Keratinocyte (primary cell): ENCODE measurements around the gene ASNSD1. TPM values are rescaled to one million over a fixed set of nuclear protein-coding genes. Genes with fewer than 3 reads are reported as not detected.

Experiments used
- DNase-seq: peaks from one replicate; pipeline ENCODE4 v3.0.0-alpha.2; 2011; ENCODE audit warnings: low read depth, missing footprints, low spot score
- FAIRE-seq: peaks from 2 replicates; lab custom pipeline; 2011; peaks lifted over from hg19 to GRCh38; lab: Jason Lieb, UNC
- H2AFZ ChIP-seq: 2 replicates; pipeline ENCODE4 v1.6.0; 2012; ENCODE audit warnings: low read length, control low read depth, inconsistent platforms; ENCODE audit not compliant: control insufficient read depth
- H3K27ac ChIP-seq: 2 replicates; pipeline ENCODE4 v1.5.1; 2011; ENCODE audit warnings: low read length; ENCODE audit not compliant: control insufficient read depth, insufficient read depth
- H3K27me3 ChIP-seq: 3 replicates; pipeline ENCODE4 v1.6.0; 2011; ENCODE audit warnings: low read length; ENCODE audit not compliant: control insufficient read depth, insufficient read depth; ENCODE audit errors: extremely low read depth
- H3K36me3 ChIP-seq, 2 experiments: 2 replicates in 1 of 2; 3 replicates in 1 of 2; pipeline ENCODE4 v1.5.1; 2011; ENCODE audit warnings: low read length in 2 of 2, mild to moderate bottlenecking in 1 of 2; ENCODE audit not compliant: control insufficient read depth in 2 of 2, insufficient read depth in 2 of 2; ENCODE audit errors: extremely low read depth in 1 of 2
- H3K4me1 ChIP-seq: 3 replicates; pipeline ENCODE4 v1.5.1; 2011; ENCODE audit warnings: low read length; ENCODE audit not compliant: control insufficient read depth, insufficient read depth; ENCODE audit errors: extremely low read depth
- H3K4me2 ChIP-seq: 3 replicates; pipeline ENCODE4 v1.6.0; 2011; ENCODE audit warnings: low read depth, low read length; ENCODE audit not compliant: control insufficient read depth, insufficient read depth; ENCODE audit errors: extremely low read depth
- H3K4me3 ChIP-seq, 3 experiments: fragments of 200-600 bp in 1 of 3; sonication (generic) in 1 of 3; 2 replicates in 2 of 3; 3 replicates in 1 of 3; pipeline ENCODE4 v1.5.1; 2011 to 2016; ENCODE audit warnings: low read length in 3 of 3, mild to moderate bottlenecking in 3 of 3, control low read depth in 2 of 3, inconsistent platforms in 1 of 3, low read depth in 1 of 3, mixed read lengths in 1 of 3, mixed run types in 1 of 3, moderate library complexity in 1 of 3; ENCODE audit not compliant: control insufficient read depth in 2 of 3, insufficient read depth in 2 of 3; ENCODE audit errors: extremely low read depth in 1 of 3
- H3K79me2 ChIP-seq: 2 replicates; pipeline ENCODE4 v1.6.0; 2012; ENCODE audit warnings: low read length; ENCODE audit not compliant: control insufficient read depth, insufficient read depth
- H3K9ac ChIP-seq: 3 replicates; pipeline ENCODE4 v1.6.0; 2011; ENCODE audit warnings: low read length; ENCODE audit not compliant: control insufficient read depth, insufficient read depth; ENCODE audit errors: extremely low read depth
- H3K9me1 ChIP-seq: 3 replicates; pipeline ENCODE4 v1.6.0; 2011; ENCODE audit warnings: low read length; ENCODE audit not compliant: control insufficient read depth, insufficient read depth; ENCODE audit errors: extremely low read depth
- H3K9me3 ChIP-seq: 2 replicates; pipeline ENCODE4 v1.5.1; 2012; ENCODE audit warnings: low read depth, low read length; ENCODE audit not compliant: control insufficient read depth
- H4K20me1 ChIP-seq: 3 replicates; pipeline ENCODE4 v1.6.0; 2011; ENCODE audit warnings: low read length; ENCODE audit not compliant: control insufficient read depth, insufficient read depth; ENCODE audit errors: extremely low read depth
- CTCF ChIP-seq, 3 experiments: IDR thresholded peaks in 1 of 3; conservative IDR thresholded peaks in 1 of 3; optimal IDR thresholded peaks in 1 of 3; 2 replicates in 2 of 3; 3 replicates in 1 of 3; pipeline versions ENCODE3 to v1.5.1; 2011; ENCODE audit warnings: low read length in 3 of 3, mild to moderate bottlenecking in 3 of 3, moderate library complexity in 2 of 3, control low read depth in 1 of 3, inconsistent platforms in 1 of 3; ENCODE audit not compliant: insufficient read depth in 2 of 3; ENCODE audit errors: extremely low read depth in 1 of 3
- EZH2 ChIP-seq: IDR thresholded peaks from one replicate; pipeline ENCODE4 v1.6.1; 2012; ENCODE audit warnings: inconsistent platforms, mild to moderate bottlenecking, low read length, moderate library complexity
- dilution Hi-C: fragments of 300-500 bp; cut with MboI; formaldehyde crosslinking; loops from one replicate; pipeline ENCODE4 v1.7.0; 2020; ENCODE audit warnings: low sequenced_read_pairs; ENCODE audit not compliant: extremely low pct_ligation_motif_present
- polyA plus RNA-seq, 5 experiments: library from polyadenylated mRNA; depleted of rRNA in 3 of 5; stranded (reverse) in 3 of 5; stranded (forward) in 1 of 5; unstranded in 1 of 5; fragments of >200 nt; gene quantifications; 1 replicate in 1 of 5; 2 replicates in 3 of 5; 3 replicates in 1 of 5; pipeline versions ENCODE4 v1.2.1 to v1.2.3, GENCODE V29; 2011 to 2012; ENCODE audit warnings: missing spikeins in 2 of 5, low read depth in 1 of 5, low replicate concordance in 1 of 5

Gene ASNSD1
- polyA plus RNA-seq, 1 donor (not counting 4 experiments of a cell fraction or from before 2014, with no cell fraction given), result 40.0 TPM

- DNase-seq (no peak), FAIRE-seq (peak; percentile 59)
- Histone ChIP-seq H3K4me2 (no peak overlapping the region), H3K9me1 (no peaks in the 10 kb centered on the region), H3K79me2 (no peaks in the 10 kb centered on the region), H3K4me3 (no peak overlapping the region), H3K4me1 (no peaks in the 10 kb centered on the region), H3K36me3 (no peaks in the 10 kb centered on the region), H3K27ac (no peak overlapping the region), H3K9me3 (no peaks in the 10 kb centered on the region), H3K27me3 (no peaks in the 10 kb centered on the region), H2AFZ (no peak overlapping the region), H3K9ac (no peak overlapping the region), H4K20me1 (no peaks in the 10 kb centered on the region)
- TF ChIP-seq EZH2 (no peak), CTCF (optimal IDR thresholded peaks at IDR 0.05 in 1 of 3, IDR thresholded peaks at IDR 0.05 in 1 of 3, conservative IDR thresholded peaks at IDR 0.05 in 1 of 3; ENCODE audit: extremely low read depth in 1 of 3, insufficient read depth in 2 of 3, low read length in 3 of 3) (no peak)
- dilution Hi-C loops, result no loop called here
These were observed 38.2 kb upstream of the ASNSD1 start for GRCh38 chr2:189623049-189623448.

- Histone ChIP-seq H3K4me2 (no peak overlapping the region), H3K9me1 (no peaks in the 10 kb centered on the region), H4K20me1 (no peaks in the 10 kb centered on the region), H3K4me1 (no peaks in the 10 kb centered on the region), H3K36me3 (no peaks in the 10 kb centered on the region), H3K4me3 (no peak overlapping the region), H2AFZ (no peak overlapping the region), H3K27me3 (no peaks in the 10 kb centered on the region), H3K79me2 (no peaks in the 10 kb centered on the region), H3K9me3 (no peaks in the 10 kb centered on the region), H3K27ac (no peak overlapping the region), H3K9ac (no peak overlapping the region)
- TF ChIP-seq CTCF (optimal IDR thresholded peaks at IDR 0.05 in 1 of 3, IDR thresholded peaks at IDR 0.05 in 1 of 3, conservative IDR thresholded peaks at IDR 0.05 in 1 of 3; ENCODE audit: extremely low read depth in 1 of 3, insufficient read depth in 2 of 3, low read length in 3 of 3) (no peak), EZH2 (no peak)
- FAIRE-seq (no peak), DNase-seq (no peak)
- dilution Hi-C loops, result loop anchor here (25.0 kb wide), 1 partner anchor 163 kb away; no protein-coding TSS in a partner anchor
These were observed 36.5 kb upstream of the ASNSD1 start for GRCh38 chr2:189624648-189625355.
